Thoracic aorta (tissue), 2 donors: Measurements from ENCODE around the gene WDFY4. TPM values are rescaled to one million over a fixed set of nuclear protein-coding genes. Genes with fewer than 3 reads are reported as not detected.

Experiments
- ATAC-seq: fragments of 150-250 bp; one replicate; pipeline ENCODE4 v1.8.0; 2017; ENCODE audit warnings: low read depth; ENCODE audit not compliant: insufficient number of reproducible peaks, low FRiP score
- DNase-seq: peaks from one replicate; pipeline ENCODE4 v3.0.0-alpha.2; 2020; ENCODE audit warnings: low spot score
- H3K27ac ChIP-seq, 2 donors: fragments of 200-600 bp; sonication (generic); 1 replicate in 1 of 2; 2 replicates in 1 of 2; pipeline ENCODE4 v1.5.1; 2016; ENCODE audit warnings: mild to moderate bottlenecking in 2 of 2, moderate library complexity in 2 of 2
- H3K27me3 ChIP-seq: fragments of 200-600 bp; sonication (generic); replicated peaks from 2 replicates; pipeline ENCODE4 v1.6.0; 2016; ENCODE audit warnings: mild to moderate bottlenecking; ENCODE audit not compliant: insufficient read depth
- H3K36me3 ChIP-seq: fragments of 200-600 bp; sonication (generic); one replicate; pipeline ENCODE4 v1.5.1; 2016
- H3K4me1 ChIP-seq, 2 donors: fragments of 200-600 bp; sonication (generic); 1 replicate in 1 of 2; 2 replicates in 1 of 2; pipeline versions ENCODE4 v1.5.1 to v1.6.0; 2016; ENCODE audit warnings: low read depth in 2 of 2, mild to moderate bottlenecking in 1 of 2; ENCODE audit not compliant: control insufficient read depth in 1 of 2
- H3K4me3 ChIP-seq: fragments of 200-600 bp; sonication (generic); 2 replicates; pipeline ENCODE4 v1.5.1; 2016; ENCODE audit warnings: mild to moderate bottlenecking
- H3K9me3 ChIP-seq: fragments of 200-600 bp; sonication (generic); 2 replicates; pipeline ENCODE4 v1.5.1; 2016
- CTCF ChIP-seq: fragments of 200-600 bp; sonication (generic); IDR thresholded peaks from one replicate; pipeline ENCODE4 v1.5.1; 2019; ENCODE audit warnings: antibody characterized with exemption
- total RNA-seq, 2 donors: library from RNA; depleted of rRNA; stranded (reverse); fragments of >200 nt; gene quantifications; one replicate each; pipeline versions ENCODE4 v1.1.0 to v1.2.3, GENCODE V29; 2016

WDFY4 gene
- total RNA-seq, 2 donors from 2014 or later = 10.0 to 14.9 TPM

- no peaks in the 10 kb centered on the region for H3K9me3 ChIP-seq
- H3K27me3 ChIP-seq = no peaks in the 10 kb centered on the region
- TF ChIP-seq CTCF = no peak
- no peak overlapping the region for H3K27ac ChIP-seq
- no peak overlapping the region for H3K4me3 ChIP-seq
- DNase-seq = no peak
- ATAC-seq = no peak
- no peaks in the 10 kb centered on the region for H3K4me1 ChIP-seq
- no peaks in the 10 kb centered on the region for H3K36me3 ChIP-seq
Observed at GRCh38 chr10:48739170-48739569, 54.5 kb downstream of the WDFY4 start.

DNA sequence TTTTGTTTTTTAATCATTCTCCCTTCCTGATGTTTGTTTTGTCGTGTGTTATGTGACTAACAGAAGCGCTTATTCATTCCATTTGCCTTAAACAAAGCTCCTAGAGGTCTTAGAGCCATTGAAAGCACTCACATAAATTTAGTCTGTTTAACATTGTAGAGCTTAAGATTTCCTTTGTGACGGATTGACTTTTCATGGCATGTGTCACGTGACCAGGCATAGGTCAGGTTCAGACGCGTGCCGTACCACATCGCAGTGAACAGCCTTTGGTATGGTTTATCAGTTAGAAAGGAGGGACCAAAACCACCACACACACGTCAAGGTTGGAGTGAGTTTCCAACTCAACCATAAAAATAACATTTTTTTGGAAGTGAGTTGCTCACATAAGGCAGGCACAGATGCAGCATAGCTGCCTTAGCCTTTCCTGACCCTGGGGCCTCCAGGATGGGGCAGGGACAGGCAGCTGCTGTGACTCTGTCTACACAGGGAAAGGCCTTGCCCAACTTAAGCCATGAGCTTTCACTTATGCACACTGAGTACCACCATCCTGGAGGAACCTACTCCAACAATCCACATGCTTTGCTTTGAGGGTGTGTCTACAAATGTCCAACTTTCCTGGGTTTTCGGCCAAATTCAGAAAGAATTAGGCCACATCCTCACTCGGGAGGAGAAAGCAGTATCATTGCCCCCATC, 55.5 kb downstream of the WDFY4 start:
- Histone ChIP-seq H3K36me3 (no peaks in the 10 kb centered on the region), H3K4me1 (no peaks in the 10 kb centered on the region), H3K4me3 (no peak overlapping the region), H3K27me3 (no peaks in the 10 kb centered on the region), H3K9me3 (no peaks in the 10 kb centered on the region), H3K27ac (no peak overlapping the region)
- no peak for TF ChIP-seq CTCF
- DNase-seq (no peak), ATAC-seq (no peak)

- Histone ChIP-seq H3K27ac (no peak overlapping the region), H3K4me3 (no peak overlapping the region), H3K9me3 (no peaks in the 10 kb centered on the region), H3K27me3 (no peaks in the 10 kb centered on the region), H3K4me1 (no peaks in the 10 kb centered on the region), H3K36me3 (no peaks in the 10 kb centered on the region)
- DNase-seq = no peak
- no peak for TF ChIP-seq CTCF
- no peak for ATAC-seq
Observed at GRCh38 chr10:48740988-48741387, 56.3 kb downstream of the WDFY4 start.

DNA sequence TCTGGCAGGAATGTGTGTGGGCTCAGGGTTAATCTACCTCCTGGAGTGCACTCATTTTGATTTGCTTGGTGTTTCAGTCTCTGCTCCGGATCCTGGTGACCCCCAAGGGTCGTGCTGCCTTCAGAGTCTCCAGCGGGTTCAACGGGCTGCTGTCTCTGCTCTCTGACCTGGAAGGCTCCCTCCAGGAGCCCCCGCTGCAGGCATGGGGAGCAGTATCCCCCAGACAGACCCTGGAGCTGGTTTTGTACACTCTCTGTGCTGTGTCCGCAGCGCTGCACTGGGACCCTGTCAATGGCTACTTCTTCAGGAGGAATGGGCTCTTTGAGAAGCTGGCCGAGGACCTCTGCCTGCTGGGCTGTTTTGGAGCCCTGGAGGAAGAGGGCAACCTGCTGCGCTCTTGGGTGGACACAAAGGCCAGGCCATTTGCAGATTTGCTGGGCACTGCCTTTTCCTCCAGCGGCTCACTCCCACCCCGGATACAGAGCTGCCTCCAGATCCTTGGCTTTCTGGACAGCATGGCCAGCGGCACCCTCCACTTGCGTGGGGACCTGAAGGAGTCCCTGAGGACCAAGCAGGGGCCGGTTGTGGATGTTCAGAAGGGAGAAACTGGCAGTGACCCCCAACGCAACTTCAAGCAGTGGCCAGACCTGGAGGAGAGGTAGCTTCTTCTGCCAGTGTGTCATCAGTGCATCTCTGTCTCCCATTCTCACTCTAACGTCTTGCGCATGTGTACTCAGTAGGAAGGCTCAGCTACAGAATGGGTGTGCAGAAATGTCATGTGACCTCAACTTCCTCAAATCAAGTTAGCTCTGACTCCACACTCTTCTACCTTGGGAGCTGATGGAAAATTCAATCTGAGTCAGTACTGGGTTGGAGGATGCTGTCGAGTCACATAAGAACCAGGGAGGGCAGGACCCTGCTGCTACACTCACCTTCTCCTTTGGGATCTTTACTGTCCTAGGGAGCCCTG, 58.5 kb downstream of the WDFY4 start:
- H3K9me3 ChIP-seq = no peaks in the 10 kb centered on the region
- no peak overlapping the region for H3K4me3 ChIP-seq
- TF ChIP-seq CTCF = no peak
- no peak overlapping the region for H3K27ac ChIP-seq
- no peaks in the 10 kb centered on the region for H3K27me3 ChIP-seq
- DNase-seq (no peak), ATAC-seq (no peak)
- no peaks in the 10 kb centered on the region for H3K36me3 ChIP-seq
- H3K4me1 ChIP-seq = no peaks in the 10 kb centered on the region

GRCh38 chr10:48744587-48744986, 59.9 kb downstream of the WDFY4 start:
- no peaks in the 10 kb centered on the region for H3K36me3 ChIP-seq
- DNase-seq = no peak
- H3K27me3 ChIP-seq = no peaks in the 10 kb centered on the region
- no peak overlapping the region for H3K27ac ChIP-seq
- no peaks in the 10 kb centered on the region for H3K4me1 ChIP-seq
- no peak for ATAC-seq
- no peaks in the 10 kb centered on the region for H3K9me3 ChIP-seq
- no peak overlapping the region for H3K4me3 ChIP-seq
- TF ChIP-seq CTCF = no peak
